ENCODE data around the gene ETS2. TPM values are rescaled to one million over a fixed set of nuclear protein-coding genes. Genes with fewer than 3 reads are reported as not detected.
"Not testable (repeated sequence)": the region's sequence is repeated elsewhere in the genome, so short reads cannot be mapped to it uniquely, and the experiment has no call there.

The ETS2 gene
- total RNA-seq, 2 donors from 2014 or later, result 98.4 to 102 TPM

DNA sequence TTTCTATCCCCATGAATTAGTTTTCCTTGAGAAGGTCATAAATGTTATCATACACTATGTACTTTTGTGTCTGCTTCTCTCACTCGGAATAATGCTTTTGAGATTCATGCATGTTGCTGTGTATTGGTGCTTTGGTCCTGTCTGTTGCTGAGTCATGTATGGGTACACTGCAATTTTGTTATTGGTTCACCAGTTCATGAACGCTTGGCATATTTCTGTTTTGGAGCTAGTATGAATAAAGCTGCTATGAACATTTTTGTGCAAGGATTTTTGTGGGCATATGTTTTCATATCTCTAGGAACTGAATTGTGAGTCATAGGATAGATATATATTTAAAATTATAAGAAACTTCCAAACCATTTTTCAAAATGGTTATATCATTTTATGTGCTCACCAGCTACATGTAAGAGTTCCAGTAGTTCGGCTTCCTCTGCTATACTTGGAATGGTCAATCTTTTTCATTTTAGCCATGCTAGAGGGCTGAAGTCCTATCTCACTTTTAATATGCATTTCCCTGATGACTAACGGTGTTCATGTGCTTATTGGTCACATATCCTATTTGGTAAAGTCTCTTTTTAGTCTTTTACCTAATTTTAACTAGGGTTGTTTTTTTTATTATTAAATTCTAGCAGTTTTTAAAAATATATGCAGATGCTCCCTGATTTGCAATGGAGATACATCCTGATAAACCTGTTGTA lies 38.2 kb downstream of the ETS2 start:
- Histone ChIP-seq H3K27me3 (ENCODE audit: control insufficient read depth, insufficient read depth, low read length, poor library complexity, severe bottlenecking) (no peaks in the 10 kb centered on the region), H3K4me1 (ENCODE audit: control insufficient read depth, insufficient read depth, low read length) (no peaks in the 10 kb centered on the region), H3K27ac (ENCODE audit: low read depth, low read length) (no peak overlapping the region), H3K36me3 (ENCODE audit: control insufficient read depth, insufficient read depth, low read length) (no peaks in the 10 kb centered on the region), H3K4me3 (ENCODE audit: low read length) (no peak overlapping the region), H3K9ac (ENCODE audit: extremely low read depth, low read length, poor library complexity, severe bottlenecking) (no peak overlapping the region), H3K9me3 (ENCODE audit: control insufficient read depth, low read length) (no peaks in the 10 kb centered on the region)
- peaks cover 6% of the 10 kb centered on the region for H3K9me3 Mint-ChIP-seq
- H3K4me3 Mint-ChIP-seq, result no peak overlapping the region
- 88 to 100% methylated on average over 3 to 4 of the region's 4 CpGs for WGBS, 2 experiments (ENCODE audit: insufficient coverage in 1 of 2, insufficient read length in 1 of 2)
- peaks cover 3% of the 10 kb centered on the region for H3K4me1 Mint-ChIP-seq
- no peak overlapping the region for H3K27ac Mint-ChIP-seq
- H3K36me3 Mint-ChIP-seq (ENCODE audit: low read depth), result no peaks in the 10 kb centered on the region
- no peaks in the 10 kb centered on the region for H3K27me3 Mint-ChIP-seq (ENCODE audit: insufficient read depth)
- DNase-seq, result no peak
- TF ChIP-seq, protein P1, sequence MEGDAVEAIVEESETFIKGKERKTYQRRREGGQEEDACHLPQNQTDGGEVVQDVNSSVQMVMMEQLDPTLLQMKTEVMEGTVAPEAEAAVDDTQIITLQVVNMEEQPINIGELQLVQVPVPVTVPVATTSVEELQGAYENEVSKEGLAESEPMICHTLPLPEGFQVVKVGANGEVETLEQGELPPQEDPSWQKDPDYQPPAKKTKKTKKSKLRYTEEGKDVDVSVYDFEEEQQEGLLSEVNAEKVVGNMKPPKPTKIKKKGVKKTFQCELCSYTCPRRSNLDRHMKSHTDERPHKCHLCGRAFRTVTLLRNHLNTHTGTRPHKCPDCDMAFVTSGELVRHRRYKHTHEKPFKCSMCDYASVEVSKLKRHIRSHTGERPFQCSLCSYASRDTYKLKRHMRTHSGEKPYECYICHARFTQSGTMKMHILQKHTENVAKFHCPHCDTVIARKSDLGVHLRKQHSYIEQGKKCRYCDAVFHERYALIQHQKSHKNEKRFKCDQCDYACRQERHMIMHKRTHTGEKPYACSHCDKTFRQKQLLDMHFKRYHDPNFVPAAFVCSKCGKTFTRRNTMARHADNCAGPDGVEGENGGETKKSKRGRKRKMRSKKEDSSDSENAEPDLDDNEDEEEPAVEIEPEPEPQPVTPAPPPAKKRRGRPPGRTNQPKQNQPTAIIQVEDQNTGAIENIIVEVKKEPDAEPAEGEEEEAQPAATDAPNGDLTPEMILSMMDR (conservative IDR thresholded peaks at IDR 0.05), result no peak

DNA sequence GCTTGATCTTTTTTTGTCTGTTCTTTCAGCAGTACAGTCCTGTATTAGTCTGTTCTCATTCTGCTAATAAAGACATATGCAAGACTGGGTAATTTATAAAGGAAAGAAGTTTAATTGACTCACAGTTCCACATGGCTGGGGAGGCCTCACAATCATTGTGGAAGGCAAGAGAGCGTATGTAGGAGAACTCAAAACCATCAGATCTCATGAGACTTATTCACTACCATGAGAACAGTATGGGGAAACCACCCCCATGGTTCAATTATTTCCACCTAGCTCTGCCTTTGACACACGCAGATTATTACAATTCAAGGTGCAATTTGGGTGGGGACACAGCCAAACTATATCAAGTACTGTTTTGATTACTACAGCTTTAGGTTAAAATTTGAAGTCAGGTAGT lies 39.6 kb downstream of the ETS2 start:
- H3K36me3 Mint-ChIP-seq (ENCODE audit: low read depth); H3K27ac ChIP-seq (ENCODE audit: low read depth, low read length); H3K36me3 ChIP-seq (ENCODE audit: control insufficient read depth, insufficient read depth, low read length); H3K27me3 Mint-ChIP-seq (ENCODE audit: insufficient read depth); H3K27ac Mint-ChIP-seq; H3K9me3 Mint-ChIP-seq; H3K4me3 Mint-ChIP-seq; H3K27me3 ChIP-seq (ENCODE audit: control insufficient read depth, insufficient read depth, low read length, poor library complexity, severe bottlenecking); DNase-seq; H3K4me3 ChIP-seq (ENCODE audit: low read length); H3K4me1 ChIP-seq (ENCODE audit: control insufficient read depth, insufficient read depth, low read length); H3K9ac ChIP-seq (ENCODE audit: extremely low read depth, low read length, poor library complexity, severe bottlenecking); H3K4me1 Mint-ChIP-seq; H3K9me3 ChIP-seq (ENCODE audit: control insufficient read depth, low read length): not testable (repeated sequence)
- 93% methylated on average over 2 of the region's 2 CpGs; no CpG with 5 or more reads in 1 of the 2 experiments for WGBS, 2 experiments (ENCODE audit: insufficient coverage in 1 of 2, insufficient read length in 1 of 2)

DNA sequence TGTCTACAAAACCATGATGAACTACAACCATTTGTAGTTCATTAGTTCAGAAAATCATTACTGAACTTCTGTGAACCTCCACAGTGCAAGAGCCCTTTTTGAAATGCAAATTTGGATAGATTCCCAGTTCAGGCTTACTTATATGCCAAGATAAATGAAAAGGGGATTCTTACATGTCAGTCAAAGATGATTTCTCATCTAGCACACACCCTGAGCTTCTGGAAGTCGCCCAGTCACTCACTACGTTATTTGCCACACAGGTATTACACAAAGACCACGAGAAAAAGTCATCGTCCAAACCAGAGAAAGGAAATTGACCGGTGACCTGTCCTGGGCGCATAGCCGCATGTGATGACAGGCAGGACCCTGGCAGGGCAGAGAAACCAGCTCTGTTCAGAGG lies 41.8 kb downstream of the ETS2 start:
- no peak overlapping the region for H3K9ac ChIP-seq (ENCODE audit: extremely low read depth, low read length, poor library complexity, severe bottlenecking)
- Mint-ChIP-seq H3K27me3 (ENCODE audit: insufficient read depth) (no peaks in the 10 kb centered on the region), H3K36me3 (ENCODE audit: low read depth) (no peaks in the 10 kb centered on the region), H3K4me1 (peaks cover 12% of the 10 kb centered on the region), H3K9me3 (no peaks in the 10 kb centered on the region), H3K27ac (no peak overlapping the region), H3K4me3 (no peak overlapping the region)
- H3K27ac ChIP-seq (ENCODE audit: low read depth, low read length), result no peak overlapping the region
- no peaks in the 10 kb centered on the region for H3K36me3 ChIP-seq (ENCODE audit: control insufficient read depth, insufficient read depth, low read length)
- H3K4me1 ChIP-seq (ENCODE audit: control insufficient read depth, insufficient read depth, low read length), result peaks cover 5% of the 10 kb centered on the region
- TF ChIP-seq, protein P1 (conservative IDR thresholded peaks at IDR 0.05), result no peak
- H3K27me3 ChIP-seq (ENCODE audit: control insufficient read depth, insufficient read depth, low read length, poor library complexity, severe bottlenecking), result no peaks in the 10 kb centered on the region
- no peak for DNase-seq
- 94 to 96% methylated on average over 6 to 7 of the region's 7 CpGs for WGBS, 2 experiments (ENCODE audit: insufficient coverage in 1 of 2, insufficient read length in 1 of 2)
- H3K9me3 ChIP-seq (ENCODE audit: control insufficient read depth, low read length), result no peaks in the 10 kb centered on the region
- H3K4me3 ChIP-seq (ENCODE audit: low read length), result no peak overlapping the region

DNA sequence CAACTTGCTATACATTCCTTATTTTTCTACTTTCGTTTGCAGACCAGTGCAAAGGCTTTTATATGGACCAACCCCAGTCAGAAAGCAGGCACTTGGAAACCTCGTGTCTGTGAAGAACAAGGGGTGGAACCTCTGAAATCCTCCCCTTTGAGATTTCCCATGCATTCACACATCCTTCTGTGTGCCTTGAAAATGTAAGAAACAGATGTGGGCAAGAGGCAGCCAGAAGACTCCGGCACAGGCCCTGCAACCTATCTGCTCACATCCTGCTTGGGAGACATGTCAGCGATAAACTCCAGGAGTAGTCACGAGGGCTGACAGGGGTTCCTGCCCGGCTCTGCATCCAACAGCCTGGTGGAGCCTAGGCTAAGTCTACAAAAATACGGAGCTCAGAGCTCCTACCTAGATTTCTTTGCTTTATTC lies 42.5 kb downstream of the ETS2 start:
- no peak overlapping the region for H3K27ac ChIP-seq (ENCODE audit: low read depth, low read length)
- H3K27ac Mint-ChIP-seq, result no peak overlapping the region
- WGBS, 2 experiments (ENCODE audit: insufficient coverage in 1 of 2, insufficient read length in 1 of 2), result 91 to 95% methylated on average over 6 to 7 of the region's 7 CpGs
- no peaks in the 10 kb centered on the region for H3K27me3 Mint-ChIP-seq (ENCODE audit: insufficient read depth)
- no peaks in the 10 kb centered on the region for H3K27me3 ChIP-seq (ENCODE audit: control insufficient read depth, insufficient read depth, low read length, poor library complexity, severe bottlenecking)
- peaks cover 5% of the 10 kb centered on the region for H3K4me1 ChIP-seq (ENCODE audit: control insufficient read depth, insufficient read depth, low read length)
- no peak overlapping the region for H3K4me3 ChIP-seq (ENCODE audit: low read length)
- H3K9me3 Mint-ChIP-seq, result no peaks in the 10 kb centered on the region
- no peak overlapping the region for H3K4me3 Mint-ChIP-seq
- TF ChIP-seq, protein P1 (conservative IDR thresholded peaks at IDR 0.05), result no peak
- H3K9ac ChIP-seq (ENCODE audit: extremely low read depth, low read length, poor library complexity, severe bottlenecking), result no peak overlapping the region
- no peaks in the 10 kb centered on the region for H3K36me3 ChIP-seq (ENCODE audit: control insufficient read depth, insufficient read depth, low read length)
- H3K4me1 Mint-ChIP-seq, result peaks cover 12% of the 10 kb centered on the region
- no peaks in the 10 kb centered on the region for H3K9me3 ChIP-seq (ENCODE audit: control insufficient read depth, low read length)
- no peaks in the 10 kb centered on the region for H3K36me3 Mint-ChIP-seq (ENCODE audit: low read depth)
- DNase-seq, result no peak

Measured in endodermal cell (in vitro differentiated cells).